ENCODE data around the gene MYL11. TPM values are rescaled to one million over a fixed set of nuclear protein-coding genes. Genes with fewer than 3 reads are reported as not detected.
"Not testable (repeated sequence)": the region's sequence is repeated elsewhere in the genome, so short reads cannot be mapped to it uniquely, and the experiment has no call there.

The MYL11 gene, protein sequence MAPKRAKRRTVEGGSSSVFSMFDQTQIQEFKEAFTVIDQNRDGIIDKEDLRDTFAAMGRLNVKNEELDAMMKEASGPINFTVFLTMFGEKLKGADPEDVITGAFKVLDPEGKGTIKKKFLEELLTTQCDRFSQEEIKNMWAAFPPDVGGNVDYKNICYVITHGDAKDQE
- 0.64 TPM in 1 of 2 replicates, not detected in the other for total RNA-seq

DNA sequence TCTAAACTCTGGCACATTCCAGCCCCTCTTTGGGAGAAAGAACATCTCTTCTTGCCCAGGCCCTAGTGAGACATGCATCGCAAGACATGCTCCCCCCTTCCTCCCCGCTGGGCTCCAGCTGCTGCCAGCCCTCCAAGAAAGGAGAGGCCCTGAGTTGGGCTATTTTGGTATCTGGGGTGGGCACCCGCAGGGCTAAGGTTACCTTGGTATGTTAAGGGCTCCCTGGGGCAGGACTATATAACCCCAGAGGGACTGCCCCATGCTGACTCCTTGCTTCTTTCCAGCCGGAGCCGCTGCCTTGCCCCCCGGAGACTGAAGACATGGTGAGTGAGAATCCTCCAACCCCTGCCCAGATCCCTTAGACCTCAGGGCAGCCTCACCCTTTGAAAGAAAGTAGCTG, at the start of gene MYL11:
TSS of gene MYL11 (plus strand) at position 265 of the 400 bp plus-strand sequence. CDS start at position 321, 56 bp downstream.
- no peak for DNase-seq (ENCODE audit: low read depth in 2 of 2)

- DNase-seq (ENCODE audit: low read depth in 2 of 2), result peak in 1 of 2 donors; percentile 71
These were observed 40.1 kb upstream of the MYL11 start for GRCh38 chr16:30334473-30334989.

GRCh38 chr16:30335028-30335597, 39.5 kb upstream of the MYL11 start:
- peak; percentile 36 to 77 for DNase-seq (ENCODE audit: low read depth in 2 of 2)

DNA sequence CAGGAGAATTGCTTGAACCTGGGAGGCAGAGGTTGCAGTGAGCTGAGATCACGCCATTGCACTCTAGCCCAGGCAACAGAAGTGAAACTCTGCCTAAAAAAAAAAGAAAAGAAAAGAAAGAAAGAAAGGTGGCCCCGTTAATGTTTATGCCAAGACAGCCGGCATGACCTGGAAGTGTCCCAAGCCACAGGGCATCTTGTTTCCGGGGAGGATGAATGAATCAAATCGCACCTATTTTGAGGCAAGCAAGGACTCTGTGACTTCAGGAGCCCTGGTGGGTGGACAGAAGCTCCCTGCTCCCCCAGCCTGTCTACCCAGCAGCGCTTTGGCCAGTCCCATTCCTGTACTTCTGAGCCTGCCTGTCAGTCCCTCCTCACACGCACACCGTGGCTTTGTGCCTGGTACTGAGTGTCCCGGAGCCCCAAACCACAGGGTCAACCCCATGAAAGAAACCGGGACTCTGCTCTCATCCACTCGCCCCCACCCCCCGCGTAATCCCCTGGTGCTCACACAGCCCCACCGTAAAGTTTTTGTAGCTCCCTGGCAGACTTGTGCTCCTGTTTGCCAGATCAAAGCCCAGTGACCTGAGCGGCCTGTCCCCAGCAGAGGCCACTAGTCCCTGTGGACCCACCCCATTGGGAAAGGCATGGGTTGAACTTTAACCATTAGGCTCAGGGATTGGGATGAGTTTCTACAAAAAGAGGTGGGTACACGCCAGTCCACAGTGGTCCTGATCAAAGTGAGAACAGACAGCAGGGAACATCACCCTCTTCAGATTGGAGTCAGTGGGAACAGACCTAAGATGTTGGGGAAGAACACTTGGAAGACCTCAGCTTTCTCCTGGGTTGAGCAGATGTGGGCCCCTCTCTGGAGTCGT, 38.8 kb upstream of the MYL11 start:
- DNase-seq (ENCODE audit: low read depth in 2 of 2), result no peak

DNA sequence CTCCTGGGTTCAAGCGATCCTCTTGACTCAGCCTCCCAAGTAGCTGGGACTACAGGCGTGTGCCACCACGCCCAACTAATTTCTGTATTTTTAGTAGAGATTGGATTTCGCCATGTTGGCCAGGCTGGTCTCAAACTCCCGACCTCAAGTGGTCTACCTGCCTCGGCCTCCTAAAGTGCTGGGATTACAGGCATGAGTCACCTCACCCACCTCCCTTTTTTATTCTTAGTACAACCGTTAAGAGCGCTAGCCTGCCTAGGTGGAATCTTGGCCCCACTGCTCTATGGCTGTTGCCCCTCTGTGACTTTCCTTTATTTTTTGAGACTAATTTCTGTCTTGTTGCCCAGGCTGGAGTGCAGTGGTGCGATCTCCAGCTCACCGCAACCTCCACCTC, 36.6 kb upstream of the MYL11 start:
- not testable (repeated sequence) for DNase-seq (ENCODE audit: low read depth in 2 of 2)

DNA sequence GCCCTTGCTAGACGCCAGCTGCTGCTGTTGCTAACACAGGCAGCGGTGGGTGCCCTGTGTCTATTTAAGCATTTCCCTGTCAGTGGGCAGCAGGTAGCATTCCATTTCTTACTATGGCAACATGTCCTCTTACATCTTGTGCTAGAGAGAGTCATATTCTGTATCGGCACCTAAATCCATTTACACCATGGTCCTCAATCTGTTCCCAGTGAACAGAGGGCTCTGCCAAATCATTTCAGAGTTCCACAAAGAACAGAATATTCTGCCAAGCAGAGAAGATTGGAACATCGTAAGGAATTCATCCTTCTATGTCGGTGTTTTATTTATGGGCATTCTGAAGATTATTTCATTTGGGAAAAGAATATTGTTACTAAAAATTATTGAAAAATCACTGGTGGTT, 35.9 kb upstream of the MYL11 start:
- DNase-seq (ENCODE audit: low read depth in 2 of 2), result not testable (repeated sequence)

DNA sequence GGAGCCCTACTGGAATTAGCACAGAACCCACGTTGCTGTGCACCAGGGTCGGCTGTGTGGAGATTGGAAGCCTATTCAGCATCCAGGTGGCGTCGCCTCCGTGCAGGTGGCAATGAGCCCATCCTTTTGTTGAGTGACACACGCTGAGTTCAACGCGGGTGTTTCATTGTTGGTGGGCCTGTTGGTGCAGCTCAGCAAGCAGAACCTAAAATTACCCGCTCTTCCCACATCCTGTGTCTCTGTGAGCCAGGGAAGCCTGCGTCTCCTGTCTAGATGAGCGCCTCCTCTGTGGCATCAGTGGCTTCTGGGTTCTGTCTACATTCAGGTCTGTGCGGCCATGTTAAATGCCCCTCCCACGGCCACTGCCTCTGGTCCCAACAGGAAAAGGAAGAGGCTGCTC, 34.0 kb upstream of the MYL11 start:
- no peak for DNase-seq (ENCODE audit: low read depth in 2 of 2)

GRCh38 chr16:30341971-30342370, 32.6 kb upstream of the MYL11 start:
- not testable (repeated sequence) for DNase-seq (ENCODE audit: low read depth in 2 of 2)

DNA sequence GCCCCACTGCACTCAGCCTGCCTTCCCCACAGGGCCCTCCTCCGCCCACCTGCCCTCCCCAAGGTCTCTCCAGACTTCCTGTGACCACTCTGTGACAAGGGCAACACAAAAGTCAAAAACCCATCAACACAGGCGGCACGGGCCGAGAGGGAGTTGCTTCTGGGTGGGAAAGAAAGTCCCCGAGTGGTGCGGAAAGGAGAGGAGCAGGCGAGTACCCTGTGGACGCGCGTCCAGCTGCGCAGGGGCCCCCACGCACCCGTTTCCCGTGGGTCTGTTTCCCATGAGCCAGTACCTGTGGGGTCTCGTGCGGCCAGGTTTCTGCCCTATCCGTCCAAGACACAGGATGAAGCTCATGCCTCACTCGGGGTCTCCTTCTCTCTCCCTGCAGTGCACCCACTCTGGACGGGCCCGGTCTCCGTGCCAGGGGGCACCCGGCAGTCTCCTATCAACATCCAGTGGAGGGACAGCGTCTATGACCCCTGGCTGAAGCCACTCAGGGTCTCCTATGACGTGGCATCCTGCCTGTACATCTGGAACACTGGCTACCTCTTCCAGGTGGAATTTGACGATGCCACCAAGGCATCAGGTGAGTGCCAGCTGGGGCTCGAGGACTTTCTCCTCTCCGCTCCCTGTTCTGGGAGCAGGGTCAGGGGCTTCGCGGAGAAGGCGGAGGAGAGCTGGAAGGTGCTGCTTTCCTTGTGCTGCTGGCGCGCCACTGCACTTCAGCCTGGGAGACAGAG, 31.7 kb upstream of the MYL11 start:
- no peak for DNase-seq (ENCODE audit: low read depth in 2 of 2)

- not testable (repeated sequence) for DNase-seq (ENCODE audit: low read depth in 2 of 2)
These were observed 31.1 kb upstream of the MYL11 start for GRCh38 chr16:30343491-30343820.

DNA sequence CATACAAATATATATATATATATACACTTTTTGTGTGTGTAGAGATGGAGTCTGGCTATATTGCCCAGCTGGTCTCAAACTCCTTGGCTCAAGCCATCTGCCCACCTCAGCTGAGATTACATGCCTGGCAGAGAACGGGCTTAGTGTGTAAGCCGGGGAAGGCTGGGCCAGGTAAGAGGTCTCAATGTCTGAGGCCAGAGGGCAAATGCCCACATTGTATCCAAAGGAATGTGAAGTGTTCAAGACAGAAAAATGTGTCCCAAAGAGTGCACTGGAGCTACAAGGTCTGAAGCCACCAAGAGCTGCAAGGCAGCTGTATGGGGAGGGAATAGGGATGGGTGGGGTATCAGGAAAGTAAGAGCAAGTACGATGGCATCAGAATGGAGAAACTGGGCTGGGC, 28.3 kb upstream of the MYL11 start:
- DNase-seq (ENCODE audit: low read depth in 2 of 2), result no peak

- no peak for DNase-seq (ENCODE audit: low read depth in 2 of 2)
These were observed 26.5 kb upstream of the MYL11 start for GRCh38 chr16:30348113-30348512.

DNA sequence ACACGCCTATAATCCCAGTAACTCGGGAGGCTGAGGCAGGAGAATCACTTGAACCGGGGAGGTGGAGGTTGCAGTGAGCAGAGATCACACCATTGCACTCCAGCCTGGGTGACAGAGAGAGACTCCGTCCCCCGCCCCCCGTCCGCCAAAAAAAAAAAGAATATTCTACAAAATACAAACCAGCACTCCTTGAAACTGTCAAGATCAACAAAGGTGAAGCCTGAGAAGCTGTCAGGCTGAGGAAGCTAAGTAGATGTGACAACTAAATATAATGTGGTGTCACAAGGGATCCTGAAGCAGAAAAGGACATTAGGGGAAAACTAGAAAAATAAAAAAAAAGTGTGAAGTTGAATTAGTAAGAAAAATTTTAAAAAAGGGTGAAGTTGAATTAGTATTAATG, 25.7 kb upstream of the MYL11 start:
- no peak for DNase-seq (ENCODE audit: low read depth in 2 of 2)

DNA sequence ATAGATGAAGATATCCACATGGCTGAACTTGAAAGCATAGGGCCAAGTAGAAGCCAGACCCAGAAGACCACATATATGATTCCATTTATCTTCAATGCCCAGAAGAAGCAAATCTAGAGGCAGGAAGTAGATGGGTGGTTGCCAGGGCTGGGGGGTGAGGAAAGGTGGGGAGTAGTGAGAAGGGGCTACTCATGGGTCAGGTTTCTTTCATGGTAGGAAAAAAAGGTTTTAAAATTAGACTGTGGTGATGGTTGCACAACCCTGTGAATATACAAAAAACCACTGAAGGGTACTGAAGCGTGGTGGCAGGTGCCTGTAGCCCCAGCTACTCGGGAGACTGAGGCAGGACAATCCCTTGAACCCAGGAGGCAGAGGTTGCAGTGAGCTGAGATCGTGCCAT, 24.9 kb upstream of the MYL11 start:
- DNase-seq (ENCODE audit: low read depth in 2 of 2), result no peak

DNA sequence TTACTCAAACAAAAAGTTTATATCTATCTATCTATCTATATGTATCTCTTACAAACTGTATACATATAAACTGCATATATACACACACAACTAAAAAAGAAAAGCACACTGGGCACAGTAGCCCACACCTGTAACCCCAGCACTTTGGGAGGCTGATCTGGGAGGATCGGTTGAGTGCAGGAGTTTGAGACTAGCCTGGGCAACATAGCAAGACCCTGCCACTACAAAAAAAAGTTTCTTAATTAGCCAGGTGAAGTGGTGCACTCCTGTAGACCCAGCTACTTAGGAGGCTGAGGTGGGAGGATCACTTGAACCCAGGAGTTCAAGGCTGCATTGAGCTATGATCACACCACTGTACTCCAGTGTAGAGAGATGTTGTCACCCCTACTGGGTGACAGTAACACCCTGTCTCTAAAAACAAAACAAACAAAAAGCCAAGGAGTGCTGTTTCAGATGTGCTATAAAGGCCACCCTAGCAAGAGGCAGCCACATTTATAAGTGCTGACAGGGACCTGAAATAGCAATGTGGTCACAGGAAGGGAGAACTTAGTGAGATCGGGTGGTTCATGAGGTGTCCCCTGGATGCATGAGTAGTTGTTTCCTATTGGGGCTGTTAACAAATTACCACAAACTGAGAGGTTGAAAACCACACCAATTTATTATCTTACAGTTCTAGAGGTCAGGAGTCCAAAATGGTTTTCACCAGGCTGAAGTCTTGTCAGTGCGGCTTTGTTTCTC, 24.3 kb upstream of the MYL11 start:
- no peak for DNase-seq (ENCODE audit: low read depth in 2 of 2)

DNA sequence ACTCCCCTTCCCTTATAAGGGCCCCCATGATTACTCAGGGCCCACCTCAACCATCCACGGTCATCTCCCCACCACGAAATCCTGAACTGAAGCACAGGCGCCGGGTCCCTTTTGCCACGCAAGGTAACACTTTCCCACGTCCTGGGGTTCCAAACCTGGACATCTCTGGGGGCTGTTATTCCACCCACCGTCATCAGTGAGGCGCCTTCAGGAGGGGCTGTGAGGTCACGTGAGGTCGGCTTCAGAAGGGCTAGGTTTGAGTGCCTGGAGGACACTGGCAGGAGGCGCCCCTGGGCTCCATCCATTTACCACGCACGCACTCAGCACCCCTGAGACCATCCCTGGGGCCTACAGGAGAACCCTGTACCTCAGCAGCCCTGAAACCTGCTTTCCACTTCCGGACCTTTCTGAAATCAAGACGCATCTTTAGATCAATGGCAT, 23.6 kb upstream of the MYL11 start:
- no peak for DNase-seq (ENCODE audit: low read depth in 2 of 2)

- DNase-seq (ENCODE audit: low read depth in 2 of 2), result peak; percentile 84 to 97
These were observed 22.8 kb upstream of the MYL11 start for GRCh38 chr16:30351586-30352419.

- no peak for DNase-seq (ENCODE audit: low read depth in 2 of 2)
These were observed 21.9 kb upstream of the MYL11 start for GRCh38 chr16:30352488-30353401.
